GM23248 (cell line): ENCODE data around the gene NECAB3.

Experiments
- EZH2 ChIP-seq: fragments of 200-600 bp; sonication (generic); IDR thresholded peaks from 2 replicates; pipeline ENCODE4 v1.6.1; 2018; ENCODE audit warnings: antibody characterized with exemption, mild to moderate bottlenecking; ENCODE audit not compliant: insufficient read depth, poor library complexity, severe bottlenecking
- EZH2phosphoT487 ChIP-seq: fragments of 200-600 bp; sonication (generic); IDR thresholded peaks from 2 replicates; pipeline ENCODE4 v1.6.1; 2018; ENCODE audit warnings: antibody characterized with exemption, moderate library complexity, mild to moderate bottlenecking, low read depth; ENCODE audit not compliant: insufficient read depth

DNA sequence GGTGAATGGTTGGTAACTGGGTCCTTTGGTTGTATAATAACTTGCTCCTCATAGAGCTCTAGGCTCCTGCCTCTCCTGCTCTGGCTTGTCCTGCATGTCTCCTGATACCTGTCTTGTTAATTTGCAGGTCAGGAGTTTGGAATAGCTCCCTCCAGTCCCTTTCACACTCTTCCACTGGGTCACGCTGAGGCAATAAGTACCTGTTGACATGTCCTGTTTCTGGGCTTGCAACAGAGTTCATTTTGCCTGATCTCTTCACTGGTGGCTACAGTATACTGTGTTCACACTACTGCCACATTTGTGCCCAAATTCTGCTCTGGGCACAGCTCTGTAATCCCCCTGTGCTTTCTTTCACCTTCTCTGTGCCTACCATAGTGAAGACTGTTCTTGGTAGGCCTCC is 37.5 kb downstream of the NECAB3 start:
- no peak for TF ChIP-seq EZH2
- no peak for TF ChIP-seq EZH2phosphoT487
